GM21367 (cell line): Measurements from ENCODE around the gene NPY4R2.
"Not testable (repeated sequence)": the region's sequence is repeated elsewhere in the genome, so short reads cannot be mapped to it uniquely, and the experiment has no call there.

Source experiments
- ATAC-seq: cut with Tn5 transposase; IDR thresholded peaks from one replicate; pipeline ENCODE4 v1.9.1; 2021; ENCODE audit not compliant: unreplicated experiment

NPY4R2 gene

DNA sequence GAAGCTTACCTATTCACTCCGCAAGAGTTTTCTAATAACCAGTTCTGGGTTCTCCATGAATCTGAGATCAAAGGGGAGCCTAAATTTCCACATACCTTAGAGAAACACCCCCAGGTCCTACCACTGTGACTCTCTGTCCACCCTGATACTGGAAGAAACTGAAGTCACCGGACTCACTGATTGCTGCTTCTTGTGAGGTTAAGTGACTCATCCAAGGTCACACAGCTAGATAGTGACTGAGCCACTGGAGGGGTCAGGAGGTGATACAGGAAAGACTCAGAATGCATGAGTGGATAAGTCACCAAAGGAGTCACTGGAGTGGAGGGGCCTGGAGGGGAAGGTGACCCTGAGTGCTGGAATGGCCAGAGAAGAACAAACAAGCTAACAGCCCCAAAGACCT is 9.8 kb downstream of the NPY4R2 start:
- ATAC-seq, result not testable (repeated sequence)

DNA sequence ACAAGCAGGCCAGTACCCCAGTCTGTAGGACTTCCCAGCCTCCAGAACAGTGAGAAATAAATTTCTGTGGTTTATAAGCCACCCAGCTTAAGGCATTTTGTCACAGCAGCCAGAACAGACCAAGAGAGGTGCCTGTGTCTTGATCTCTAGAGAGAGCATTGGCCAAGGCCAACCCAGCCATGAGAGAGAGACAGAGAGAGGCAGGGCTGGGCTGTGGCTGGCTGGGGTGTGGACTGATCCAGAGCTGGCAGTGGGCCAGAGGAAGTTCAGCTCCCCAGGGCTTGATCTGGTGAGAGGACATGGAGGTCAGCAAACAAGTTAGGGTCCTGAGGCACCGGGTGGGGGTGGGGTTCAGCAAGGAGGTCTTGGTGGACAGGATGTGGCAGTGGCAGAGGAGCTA is 14.4 kb downstream of the NPY4R2 start:
- not testable (repeated sequence) for ATAC-seq

DNA sequence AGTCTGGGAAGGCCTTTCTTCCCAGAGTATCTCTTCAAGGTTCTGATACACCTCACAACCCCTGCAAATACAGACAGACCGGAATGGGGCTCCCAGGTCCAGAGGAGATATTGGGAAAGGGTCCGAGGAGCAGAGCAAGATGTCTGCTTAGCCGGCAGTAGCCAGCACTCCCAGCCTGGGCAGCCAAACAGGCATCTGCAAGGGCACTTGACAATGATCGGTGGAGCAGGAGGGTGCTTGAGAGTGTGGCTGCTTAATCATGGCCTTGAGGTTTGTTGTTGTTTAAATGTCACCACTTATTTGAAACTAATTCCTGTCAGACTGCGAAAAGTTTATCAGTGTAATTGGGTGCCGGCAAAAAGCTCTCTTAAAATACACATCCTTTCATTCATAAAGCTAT is 15.0 kb downstream of the NPY4R2 start:
- ATAC-seq, result not testable (repeated sequence)

DNA sequence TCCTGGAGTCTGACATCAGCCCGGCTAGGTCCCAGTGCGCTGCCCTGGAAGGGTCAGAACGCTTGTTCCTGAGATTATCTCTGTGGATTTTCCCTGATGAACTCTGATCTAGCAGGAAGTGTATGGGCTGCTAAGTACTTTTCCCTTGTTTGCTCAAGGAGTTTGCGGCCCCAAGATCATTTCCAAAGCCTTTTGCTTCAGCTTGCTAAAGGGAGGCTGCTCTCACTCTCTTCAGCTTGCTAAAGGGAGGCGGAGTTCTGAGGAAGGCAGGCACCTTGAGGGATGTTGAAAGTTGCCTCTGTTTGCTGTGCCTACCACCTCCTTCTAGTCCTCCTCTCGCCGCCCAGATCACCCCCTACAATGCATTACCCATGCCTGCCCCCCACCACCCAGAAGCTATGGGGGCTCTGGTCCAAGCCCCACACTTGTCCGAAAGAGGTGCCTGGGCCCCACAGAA is 18.3 kb downstream of the NPY4R2 start:
- ATAC-seq, result not testable (repeated sequence)

DNA sequence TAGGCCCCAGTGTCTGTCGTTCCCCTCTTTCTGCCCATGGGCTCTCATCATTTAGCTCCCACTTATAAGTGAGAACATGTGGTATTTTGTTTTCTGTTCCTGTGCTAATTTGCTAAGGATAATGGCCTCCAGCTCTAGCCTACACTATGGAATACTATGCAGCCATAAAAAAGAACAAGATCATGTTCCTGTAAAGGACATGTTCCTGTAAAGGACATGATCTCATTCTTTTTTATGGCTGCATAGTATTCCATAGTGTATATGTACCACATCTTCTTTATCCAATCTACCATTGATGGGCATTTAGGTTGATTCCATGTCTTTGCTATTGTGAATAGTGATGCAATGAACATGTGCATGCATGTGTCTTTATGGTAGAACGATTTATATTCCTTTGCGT is 19.2 kb downstream of the NPY4R2 start:
- not testable (repeated sequence) for ATAC-seq

DNA sequence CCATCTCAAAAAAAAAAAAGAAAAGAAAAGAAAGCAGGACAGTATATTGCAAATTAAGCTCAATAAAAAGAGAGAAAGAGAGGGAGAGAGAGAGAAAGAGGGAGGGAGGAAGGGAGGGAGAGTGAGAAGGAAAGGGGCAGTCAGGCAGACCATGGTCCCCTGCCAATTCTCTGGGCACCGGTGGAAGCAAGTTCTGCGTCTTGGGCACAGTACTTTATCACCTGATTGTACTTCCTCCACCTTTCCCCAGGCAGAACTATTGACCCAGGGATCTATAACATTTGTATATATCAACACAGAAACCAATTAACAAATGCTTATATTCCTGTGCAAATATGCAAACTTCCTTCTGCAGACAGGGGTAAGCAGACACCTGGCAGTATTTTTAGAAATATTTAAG is 22.4 kb downstream of the NPY4R2 start:
- not testable (repeated sequence) for ATAC-seq

DNA sequence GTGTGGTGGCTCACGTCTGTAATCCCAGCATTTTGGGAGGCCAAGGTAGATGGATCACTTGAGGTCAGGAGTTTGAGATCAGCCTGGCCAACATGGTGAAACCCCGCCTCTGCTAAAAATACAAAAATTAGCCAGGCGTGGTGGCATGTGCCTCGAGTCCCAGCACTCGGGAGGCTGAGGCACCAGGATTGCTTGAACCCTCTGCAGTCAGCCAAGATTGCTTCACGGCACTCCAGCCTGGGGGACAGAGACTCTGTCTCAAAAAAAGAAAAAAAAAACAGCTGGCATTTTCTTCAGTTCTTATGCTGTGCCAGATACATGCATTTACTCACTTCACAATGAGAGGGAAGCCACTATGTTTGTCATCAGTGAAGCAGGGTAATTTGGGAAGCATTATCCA is 22.9 kb downstream of the NPY4R2 start:
- ATAC-seq, result not testable (repeated sequence)

DNA sequence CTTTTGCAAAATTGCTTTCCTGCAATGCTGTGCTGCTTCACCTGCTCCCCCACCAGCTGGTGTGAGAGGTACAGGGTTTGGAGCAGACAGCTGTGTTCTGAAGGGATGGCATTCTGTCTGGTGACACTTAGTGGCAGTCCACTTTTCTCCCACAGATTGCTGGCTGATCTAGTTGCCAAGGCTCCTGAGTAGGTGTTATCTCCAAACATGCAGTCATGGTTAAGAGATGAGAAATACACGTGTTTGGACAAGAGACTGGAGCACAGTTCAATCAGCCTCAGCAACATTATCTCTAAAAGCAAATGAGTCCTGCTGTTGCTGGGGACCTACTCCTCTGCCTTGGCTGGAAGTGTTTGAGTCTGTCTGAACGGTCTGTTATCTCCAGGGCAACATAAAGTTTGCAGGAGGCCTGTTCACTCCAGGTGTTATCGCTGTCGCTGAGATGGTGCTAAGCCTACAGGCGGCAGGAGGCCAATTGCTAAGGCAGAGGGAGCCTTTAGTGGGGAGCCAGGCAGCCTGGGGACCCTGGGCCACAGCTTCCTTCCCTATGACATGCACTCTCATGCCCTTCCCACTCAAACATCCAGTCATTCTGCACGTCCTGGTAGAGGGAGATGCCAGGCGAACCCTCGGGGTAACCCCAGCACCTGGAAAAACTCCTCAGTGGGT is 24.0 kb downstream of the NPY4R2 start:
- ATAC-seq, result not testable (repeated sequence)

DNA sequence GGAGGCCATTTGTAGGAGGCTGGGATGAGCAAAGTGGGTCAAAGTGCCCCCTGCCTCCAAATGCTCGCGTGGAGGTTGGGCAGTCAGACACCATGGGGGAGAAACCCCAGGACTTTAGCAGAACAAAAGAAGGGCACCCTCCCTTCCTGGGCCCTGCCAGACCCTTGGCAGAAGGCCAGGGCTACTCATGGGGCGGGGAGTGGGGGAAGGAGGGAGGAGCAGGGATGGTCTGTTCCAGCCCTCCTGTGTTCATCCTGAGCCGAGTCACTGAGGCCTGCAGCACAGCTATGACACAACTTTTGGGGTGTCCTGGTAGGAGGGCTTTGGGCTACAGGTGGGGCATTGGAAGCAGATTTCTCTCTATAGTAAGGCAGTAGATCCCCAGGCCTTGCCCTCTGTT is 24.9 kb downstream of the NPY4R2 start:
- ATAC-seq, result not testable (repeated sequence)

DNA sequence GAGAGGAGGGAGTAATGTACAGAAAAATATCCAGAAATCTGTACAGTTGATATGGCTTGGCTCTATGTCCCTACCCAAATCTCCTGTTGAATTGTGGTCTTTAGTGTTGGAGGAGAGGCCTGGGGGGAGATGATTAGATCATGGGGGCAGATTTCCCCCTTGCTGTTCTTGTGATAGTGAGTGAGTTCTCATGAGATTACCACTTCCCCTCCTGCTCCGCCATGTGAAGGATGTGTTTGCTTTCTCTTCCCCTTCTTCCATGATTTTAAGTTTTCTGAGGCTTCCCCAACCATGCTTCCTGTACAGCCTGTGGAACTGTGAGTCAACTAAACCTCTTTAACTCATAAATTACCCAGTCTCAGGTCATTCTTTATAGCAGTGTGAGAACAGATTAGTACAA is 29.0 kb downstream of the NPY4R2 start:
- not testable (repeated sequence) for ATAC-seq

DNA sequence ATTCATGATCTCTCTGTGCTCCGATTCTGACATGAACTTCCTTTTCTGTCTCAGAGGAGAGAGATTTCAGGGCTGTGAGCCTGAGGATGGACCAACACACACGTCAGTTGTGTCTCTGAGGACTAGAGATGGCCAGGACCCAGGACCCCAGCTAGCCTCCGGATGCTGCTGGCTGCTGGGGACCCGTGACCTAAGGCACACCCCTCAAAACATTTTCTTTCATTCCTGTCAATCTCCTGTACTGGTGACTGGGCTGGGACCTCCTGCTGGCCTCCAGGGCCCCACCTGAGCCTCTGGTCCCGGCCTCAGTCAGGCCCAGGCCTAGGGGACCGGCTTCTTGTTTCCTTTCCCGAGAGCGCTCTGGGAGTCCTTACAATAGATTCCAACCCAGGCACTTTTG is 38.7 kb downstream of the NPY4R2 start:
- not testable (repeated sequence) for ATAC-seq

DNA sequence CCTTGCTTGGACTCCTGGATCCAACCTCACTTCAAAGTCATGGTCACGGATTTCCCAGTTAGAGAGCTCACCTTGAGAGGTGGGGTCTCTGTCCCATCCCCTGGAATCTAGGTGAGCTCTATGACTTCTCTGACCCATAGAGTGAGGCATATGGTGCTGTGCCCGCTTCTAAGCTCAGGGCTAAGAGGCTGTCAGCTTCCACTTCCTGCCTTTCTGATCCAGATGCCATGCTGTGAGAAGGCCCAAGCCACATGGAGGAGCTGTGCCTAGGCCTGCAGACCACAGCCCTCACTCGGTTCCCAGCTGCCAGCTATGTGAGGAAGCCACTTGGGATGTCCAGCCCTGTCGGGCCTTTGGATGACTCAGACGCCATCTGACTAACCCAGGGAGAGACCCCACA is 41.2 kb downstream of the NPY4R2 start:
- ATAC-seq, result not testable (repeated sequence)

DNA sequence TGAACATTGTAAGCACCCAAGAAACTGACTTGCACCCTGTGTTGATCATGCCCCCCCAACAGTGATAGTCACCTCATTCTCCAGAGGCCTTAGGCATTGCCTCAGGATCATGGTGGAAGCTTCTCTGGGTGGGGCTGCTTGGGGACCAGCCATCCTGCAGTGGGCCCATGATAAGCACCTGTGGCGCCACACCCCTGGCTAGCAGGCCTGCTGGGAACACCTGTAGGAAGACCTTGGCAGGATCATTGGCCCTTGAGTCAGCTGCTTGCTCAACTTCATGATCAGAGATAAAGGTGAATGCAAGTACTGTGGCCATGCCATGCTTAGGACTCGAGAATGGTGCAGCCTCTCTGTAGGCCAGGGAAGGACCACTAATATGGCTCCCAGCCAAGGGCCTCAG is 42.2 kb downstream of the NPY4R2 start:
- not testable (repeated sequence) for ATAC-seq

DNA sequence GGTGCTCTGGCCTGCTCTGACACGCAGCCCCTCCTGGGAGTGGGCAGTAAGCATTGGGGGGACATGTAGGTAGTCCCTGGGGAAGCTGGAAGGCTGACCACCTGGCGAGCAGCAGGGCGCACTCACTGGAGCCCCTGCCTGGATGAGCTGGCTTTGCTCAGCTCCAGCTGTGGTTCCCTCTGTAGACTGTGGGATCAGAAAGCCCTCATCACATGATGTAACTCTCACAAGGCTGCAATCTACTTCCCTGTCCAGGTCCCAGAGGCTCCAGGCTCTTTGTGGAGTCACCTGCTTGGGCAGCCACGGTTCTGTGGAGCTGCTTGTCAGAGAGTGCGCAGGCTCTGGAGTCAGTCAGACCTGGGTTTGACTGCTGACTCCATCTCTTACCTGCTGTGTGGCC is 44.3 kb downstream of the NPY4R2 start:
- not testable (repeated sequence) for ATAC-seq

DNA sequence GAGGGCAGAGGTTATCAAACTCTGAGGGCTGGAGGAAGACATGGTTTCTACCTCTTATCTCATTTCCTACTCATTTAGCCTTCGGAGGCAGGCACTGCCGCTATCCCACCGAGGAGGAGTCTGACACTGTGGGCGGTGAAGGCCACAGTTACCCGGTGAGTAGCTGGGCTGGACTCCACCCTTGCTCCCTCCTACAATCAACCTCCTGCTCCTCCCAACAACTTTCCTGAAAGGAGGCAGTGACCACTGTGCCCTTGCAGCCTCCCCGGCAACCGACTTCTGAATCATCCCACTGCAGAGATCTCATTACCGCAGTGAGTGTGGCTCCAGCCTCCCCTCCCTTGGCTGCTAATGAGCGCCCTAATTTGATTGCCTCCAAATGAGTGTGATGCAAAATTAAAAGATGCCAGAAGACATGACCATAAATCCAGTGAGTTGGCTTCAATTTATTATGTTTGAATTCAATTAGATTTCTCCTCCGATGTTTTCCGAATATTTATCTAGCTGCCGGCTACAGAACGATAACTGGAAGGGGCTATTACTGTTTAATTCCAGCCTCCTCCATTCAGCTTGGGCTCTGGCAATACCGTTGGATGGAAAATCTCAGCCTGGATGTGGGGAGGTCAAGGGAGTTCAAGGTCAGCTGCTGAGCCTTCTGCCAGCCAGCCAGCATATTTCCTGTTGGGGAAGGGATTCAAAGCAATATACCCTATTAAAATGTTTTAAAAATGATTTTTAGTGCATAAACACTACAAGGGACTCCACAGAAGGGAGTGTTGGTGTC is 46.0 kb downstream of the NPY4R2 start:
- ATAC-seq, result not testable (repeated sequence)

DNA sequence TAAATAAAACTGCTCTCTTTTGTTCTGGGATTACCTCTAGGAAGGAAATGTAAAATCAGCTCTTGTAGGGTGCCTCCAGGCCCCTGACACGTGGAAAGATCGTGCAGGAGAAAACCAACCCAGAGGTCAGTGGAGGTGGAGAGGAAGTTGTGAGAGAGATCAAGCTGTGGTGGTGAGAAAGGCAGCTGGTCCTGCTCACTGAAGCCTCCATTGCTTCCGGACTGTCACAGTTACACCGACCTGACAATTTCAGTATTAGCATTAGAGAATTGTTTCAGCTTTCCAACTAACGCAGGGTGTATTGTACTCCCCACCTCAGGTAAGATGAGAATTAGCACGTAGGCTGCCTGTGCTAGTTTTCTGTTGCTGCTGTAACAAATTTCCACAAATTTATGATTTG is 50.5 kb downstream of the NPY4R2 start:
- ATAC-seq, result not testable (repeated sequence)

DNA sequence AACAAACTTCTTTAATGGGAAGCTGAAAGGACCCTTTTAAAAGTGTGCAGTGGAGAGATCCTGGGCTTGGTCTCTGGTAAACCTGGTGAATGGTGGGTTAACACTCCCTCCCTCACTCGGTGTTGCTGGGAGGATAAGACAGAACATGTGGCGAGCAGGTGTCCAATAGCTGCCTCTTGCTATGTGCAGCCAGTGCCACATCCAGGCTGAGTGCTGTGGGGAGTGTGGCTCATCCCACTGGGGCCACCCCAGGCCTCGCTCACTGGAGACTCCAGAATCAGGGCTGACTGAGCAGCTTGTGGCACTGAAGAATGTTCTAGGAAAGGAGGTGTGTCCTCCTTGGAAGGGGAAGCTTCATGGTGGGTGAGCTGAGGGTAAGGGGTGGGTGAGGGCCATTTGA is 51.6 kb downstream of the NPY4R2 start:
- ATAC-seq, result not testable (repeated sequence)

DNA sequence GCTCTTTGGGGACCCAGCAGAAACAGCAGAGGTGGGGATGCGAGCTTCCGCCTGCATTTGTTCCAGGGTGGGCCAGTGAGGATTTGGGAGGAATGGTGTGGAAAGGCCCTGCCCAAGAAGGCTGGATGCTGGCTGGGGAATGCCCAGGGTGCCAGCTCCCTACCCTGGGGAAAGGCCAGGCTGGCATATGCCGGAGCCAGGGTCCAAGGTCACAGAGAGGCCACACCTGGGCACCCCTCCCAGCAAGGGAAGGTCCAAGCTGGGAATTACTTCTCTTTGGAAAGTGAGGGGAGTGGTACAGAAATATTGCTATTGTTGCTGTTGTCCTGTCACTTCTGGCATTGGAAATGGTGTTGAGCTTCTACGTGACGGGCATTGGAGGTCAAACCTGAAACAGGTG is 53.1 kb downstream of the NPY4R2 start:
- not testable (repeated sequence) for ATAC-seq

DNA sequence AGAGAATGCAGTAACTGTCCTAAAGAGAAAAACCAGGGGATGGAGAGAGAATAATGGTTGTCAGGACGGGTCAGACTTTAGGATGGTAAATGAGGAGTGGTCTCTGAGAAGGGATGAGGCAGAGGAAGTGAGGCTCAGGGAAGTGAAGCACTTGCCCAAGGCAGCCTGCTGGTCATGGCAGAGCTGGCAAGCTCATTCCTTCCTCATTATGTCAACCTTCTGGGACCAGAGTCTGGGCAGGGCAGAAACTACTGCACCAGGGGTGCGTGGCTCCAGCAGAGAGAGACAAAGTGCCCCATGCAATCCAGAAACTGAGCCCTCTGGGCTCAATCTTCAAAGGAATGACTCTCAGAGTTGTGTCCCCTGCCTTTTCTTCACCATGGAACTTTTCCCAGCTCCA is 53.6 kb downstream of the NPY4R2 start:
- ATAC-seq, result not testable (repeated sequence)
